NCI-H446 (cell line): ENCODE data around the gene SCN4B.

Experiments
- DNase-seq, 2 experiments: peaks; one replicate each; lab custom pipeline; 2025; lab: John Stamatoyannopoulos, UW

The SCN4B gene

DNA sequence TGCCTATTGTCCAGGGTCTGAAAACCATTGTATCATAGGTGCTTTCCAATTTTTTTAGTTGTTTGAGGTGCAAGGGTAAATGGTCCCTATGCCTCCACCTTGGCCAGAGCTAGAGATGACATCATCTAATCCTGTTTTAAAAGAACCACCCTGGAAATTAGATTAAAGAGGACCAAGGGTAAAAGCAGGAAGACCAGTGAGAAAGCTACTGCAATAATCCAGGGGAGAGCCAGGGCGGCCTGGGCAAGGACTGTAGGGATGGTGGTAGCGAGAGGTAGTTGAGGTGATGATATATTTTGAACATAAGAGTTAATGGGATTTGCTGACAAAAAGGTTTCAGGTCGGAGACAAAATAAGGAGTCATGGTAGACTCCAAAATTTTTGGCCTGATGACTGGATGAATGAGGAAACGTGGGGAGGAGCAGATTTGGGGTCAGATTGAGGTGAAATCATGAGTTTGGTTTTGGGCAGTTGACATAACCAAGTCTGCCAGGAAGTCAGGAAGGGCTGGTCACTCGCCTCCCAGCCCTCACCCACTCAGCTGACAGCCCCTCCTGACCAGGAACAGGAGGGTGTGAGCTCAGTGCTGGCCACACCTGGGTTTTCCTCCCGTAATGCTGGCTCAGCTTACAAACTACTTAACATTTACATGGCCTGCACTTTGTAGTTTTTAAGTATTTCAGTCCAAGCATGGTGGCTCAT is 23.0 kb downstream of the SCN4B start:
- no peak for DNase-seq

DNA sequence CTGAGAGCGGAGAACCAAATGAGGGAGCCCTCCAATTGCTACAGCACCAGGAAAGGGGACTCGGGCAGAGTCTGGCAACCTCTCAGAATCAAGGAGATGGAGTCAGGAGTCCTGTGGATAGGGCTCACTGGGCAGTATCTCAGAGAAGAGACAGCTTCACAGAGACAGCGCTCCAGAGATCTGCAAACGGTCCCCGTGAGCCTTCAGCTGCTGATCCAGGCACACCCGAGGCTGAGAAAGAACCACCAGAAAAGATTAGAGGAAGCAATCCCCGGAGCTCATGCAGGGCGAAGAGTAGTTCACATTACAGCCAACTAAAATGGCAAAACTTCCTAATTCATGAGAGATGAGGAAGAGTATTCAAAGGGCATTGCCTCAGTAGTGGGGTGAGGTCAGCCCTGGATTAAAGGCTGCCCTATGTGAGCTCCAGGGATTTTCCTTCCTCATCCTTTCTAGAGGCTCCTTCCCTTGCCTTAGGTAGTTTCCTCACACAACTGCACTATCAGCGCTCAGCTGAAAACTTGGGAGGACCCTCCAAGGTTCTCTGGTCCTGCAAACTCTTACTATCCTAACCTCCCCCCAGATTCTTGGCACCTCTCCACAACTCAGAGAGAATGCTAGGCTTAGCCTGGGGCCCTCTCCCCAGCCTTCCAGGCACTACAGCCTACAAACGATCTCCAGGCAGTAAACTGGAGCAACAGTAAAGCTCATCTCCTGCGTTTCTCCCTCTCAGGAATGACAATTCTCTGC is 23.7 kb downstream of the SCN4B start:
- no peak for DNase-seq

DNA sequence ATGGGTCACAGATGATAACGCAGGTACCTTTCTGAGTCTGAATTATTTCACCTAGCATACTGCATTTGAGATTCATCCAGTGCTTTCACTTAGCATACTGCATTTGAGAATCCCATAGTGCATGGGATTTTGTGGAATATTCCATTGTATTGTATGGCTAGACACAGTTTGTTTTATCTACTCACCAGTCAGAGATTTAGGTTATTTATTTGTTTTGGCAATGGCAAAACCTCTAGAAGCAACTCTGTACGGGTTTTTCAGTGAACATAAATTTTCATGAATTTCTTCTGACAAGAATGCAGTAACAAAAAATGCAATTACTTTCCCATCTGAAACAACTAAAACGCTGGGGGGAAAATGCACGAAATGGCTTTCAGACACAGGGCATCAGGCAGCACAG is 24.3 kb downstream of the SCN4B start:
- no peak for DNase-seq

DNA sequence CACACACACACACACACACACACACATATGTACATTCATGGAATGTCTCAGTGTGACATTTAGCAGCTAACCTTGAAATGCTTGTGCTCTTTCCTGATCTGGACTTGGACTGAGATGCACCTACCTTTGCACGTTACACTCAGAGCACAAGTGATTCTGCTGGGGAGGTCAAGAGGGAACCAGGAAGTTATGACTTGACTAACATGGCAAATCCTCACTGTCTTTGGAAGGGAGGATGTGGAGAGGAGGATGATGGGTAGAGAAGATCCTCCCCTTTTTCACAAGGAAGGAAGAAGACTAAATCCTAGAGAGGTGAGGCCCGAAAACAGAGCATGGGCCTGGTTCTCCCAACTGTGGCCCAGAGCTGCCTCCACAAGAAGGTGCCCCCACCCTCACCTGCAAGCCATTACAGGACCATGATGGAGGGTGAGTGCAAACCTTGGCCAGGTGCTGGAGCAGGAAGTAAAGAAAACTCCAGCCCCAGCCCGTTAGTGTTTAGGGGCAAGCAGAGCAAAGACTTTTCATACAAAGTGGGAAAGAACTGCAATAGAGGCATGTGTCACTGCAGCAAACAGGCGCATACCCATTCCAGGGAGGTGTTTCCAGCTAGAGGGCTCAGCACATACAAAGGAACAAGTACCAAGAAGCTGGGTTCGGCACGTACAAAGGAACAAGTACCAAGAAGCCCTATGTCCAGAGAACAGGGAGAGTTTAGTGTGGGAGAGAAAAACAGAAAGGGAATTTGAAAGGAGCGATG is 26.4 kb downstream of the SCN4B start:
- DNase-seq: no peak

DNA sequence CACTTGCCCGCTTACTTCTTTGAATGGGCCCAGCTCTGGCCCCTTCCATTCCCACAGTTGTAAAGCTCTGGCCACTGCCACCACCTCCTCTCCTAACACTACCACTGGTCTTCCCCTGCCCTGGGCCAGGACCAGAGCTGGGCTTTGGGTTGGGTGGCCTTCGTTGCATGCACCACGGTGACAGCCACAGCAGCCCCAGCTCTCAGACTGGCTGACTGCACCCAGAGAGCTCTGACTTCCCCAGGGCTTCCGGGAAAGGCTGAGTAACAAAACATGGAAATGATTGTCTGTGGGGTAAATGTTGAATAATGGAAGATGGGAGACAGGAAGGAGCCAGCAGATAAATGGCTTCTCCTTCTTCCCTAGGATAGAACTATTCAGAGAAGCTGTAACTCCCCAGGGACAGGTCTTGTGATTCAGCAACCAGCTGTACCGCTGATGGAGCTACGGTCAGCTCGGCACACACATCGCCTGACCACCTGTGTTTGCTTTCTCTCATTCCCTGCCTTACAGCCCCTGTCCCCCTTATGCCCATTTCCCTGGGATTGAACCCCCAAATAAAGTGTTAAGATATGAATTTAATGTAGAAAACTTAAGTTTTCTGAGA is 27.6 kb downstream of the SCN4B start:
- DNase-seq: no peak

DNA sequence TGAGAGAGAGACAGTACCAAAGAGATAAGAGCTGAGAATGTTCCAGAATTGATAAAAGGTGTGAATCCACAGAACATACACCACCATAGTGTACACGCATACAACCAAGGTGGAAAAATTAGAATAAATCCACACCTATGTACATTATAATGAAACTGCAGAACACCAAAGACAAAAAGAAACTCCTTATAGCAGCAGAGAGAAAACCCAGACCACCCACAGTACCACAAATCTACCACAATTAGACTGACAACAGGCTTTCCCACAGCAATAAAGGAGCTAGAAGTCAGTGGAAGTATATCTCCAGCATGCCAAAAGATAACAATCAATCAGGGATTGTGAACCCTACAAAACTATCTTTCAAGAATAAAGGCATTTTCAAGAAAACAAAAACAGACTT is 31.8 kb downstream of the SCN4B start:
- DNase-seq: no peak

DNA sequence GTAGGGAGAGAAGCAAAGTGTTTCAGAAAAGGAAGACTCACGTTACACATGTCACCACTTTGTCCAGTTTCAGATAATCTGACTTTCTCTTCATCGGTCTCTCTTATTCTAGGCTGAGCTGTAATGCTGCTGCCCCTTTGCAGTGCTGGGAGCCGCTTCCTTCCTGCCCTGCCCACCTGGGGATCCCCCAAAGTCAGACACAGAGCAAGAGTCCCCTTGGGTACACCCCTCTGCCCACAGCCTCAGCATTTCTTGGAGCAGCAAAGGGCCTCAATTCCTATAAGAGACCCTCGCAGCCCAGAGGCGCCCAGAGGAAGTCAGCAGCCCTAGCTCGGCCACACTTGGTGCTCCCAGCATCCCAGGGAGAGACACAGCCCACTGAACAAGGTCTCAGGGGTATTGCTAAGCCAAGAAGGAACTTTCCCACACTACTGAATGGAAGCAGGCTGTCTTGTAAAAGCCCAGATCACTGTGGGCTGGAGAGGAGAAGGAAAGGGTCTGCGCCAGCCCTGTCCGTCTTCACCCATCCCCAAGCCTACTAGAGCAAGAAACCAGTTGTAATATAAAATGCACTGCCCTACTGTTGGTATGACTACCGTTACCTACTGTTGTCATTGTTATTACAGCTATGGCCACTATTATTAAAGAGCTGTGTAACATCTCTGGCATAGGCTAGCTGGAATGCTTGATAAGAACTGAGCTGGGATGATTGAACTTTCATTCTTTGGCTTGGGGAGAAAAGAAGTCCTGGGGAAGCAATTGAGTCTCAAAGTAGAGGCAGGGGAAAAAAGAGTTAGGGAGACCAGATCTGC is 34.6 kb downstream of the SCN4B start:
- no peak for DNase-seq

DNA sequence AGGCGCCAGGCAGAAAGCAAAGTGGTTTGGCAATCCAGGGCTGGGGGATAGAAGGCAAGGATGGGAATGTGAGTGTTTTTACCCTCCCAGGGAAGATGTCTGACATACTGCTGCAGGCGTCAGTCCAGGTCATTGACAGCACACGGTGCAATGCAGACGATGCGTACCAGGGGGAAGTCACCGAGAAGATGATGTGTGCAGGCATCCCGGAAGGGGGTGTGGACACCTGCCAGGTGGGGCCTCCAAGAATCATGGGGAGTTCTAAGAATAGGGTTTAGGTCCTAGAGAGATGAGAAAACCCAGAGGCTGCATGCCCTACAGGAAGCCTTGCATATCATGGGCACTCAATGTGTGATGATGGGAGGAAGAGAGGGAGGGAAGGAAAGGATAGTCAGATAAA is 37.6 kb downstream of the SCN4B start:
- DNase-seq: no peak

DNA sequence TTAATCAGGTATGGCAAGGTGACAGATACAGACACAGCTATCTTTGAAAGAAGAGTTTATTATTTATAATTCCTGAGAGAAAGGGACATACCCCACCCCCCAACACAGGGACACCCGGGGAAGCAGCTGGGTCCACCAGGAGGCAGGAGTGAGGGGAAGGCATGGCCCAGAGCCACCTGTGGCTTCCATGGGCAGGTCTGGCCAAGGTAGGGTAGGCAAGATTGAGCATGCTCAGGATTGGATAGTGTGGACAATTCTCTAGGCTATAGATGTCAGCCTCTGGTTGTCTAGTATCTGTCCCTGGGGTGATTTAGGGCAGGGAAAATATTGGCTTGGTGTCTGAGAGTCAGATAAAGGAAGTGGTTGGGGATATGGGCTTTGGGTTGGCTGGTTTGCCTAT is 38.4 kb downstream of the SCN4B start:
- no peak for DNase-seq

DNA sequence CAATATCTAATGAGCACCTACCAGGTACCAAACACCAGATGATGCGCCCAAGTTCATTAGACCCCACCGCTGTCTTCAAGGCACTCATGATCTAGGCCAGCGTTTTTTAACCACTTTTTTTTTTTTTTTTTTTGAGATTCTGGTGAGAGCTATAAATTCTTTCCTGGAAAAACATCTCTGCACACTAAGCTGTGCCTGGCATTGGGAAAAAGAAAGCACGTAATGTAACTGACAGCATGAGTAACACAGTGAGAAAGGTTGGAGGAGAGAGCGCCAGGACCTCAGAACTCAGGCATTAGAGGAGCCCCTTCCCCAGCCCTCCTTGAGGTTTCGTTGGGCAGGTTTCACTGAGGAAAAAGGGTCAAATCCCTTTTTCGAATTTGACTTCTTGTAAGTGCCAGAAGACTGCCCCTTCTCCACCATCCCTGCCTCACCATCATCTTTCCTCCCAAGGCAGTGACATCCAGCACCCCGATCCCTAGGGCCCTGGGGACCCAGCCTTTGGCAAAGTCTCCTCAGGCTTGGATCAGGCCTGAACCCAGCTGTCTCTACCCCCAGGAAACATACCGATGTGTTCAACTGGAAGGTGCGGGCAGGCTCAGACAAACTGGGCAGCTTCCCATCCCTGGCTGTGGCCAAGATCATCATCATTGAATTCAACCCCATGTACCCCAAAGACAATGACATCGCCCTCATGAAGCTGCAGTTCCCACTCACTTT is 39.8 kb downstream of the SCN4B start:
- DNase-seq: no peak

DNA sequence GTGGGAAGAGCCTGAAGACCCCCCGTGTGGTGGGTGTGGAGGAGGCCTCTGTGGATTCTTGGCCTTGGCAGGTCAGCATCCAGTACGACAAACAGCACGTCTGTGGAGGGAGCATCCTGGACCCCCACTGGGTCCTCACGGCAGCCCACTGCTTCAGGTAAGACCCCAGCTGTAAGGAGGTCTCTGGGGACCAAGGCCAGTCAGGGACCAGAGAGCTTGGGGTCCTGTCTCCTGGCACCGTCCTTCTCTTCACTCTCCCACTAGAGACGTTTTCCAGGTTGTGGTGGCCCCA is 40.9 kb downstream of the SCN4B start:
- no peak for DNase-seq

DNA sequence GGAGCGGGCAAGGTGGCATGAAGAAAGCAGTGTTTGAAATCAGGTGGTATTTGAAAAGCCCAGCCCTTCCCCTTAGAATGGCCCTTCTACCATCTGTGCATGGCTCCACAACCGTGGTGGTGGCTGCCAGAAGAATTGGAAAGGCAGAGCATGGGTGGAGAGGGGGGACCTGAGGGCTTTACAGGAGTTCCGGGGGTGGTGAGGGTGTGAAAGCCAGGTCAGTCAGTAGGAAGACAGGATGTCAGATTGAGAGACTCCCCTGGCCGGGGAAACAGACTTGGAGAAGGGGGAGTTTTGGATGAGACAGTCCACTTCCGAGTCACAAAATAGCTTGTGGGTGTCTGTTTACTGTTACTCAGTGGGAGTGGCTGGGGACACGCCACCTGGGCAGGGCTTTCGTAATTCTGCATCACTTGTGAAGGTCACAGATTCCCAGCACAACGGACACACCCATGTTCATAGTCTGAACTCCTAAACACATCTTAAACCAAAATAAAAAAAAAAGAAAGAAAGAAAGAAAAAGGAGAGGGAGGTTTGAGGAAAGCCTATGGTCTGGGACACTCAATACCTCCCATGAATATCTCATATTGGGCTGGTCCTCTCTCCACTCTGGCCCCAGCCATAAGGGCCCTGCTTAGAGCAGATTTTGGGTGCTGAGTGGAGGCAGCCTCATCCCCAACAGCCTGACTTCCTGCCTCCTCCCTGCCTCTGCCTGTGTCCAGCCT is 41.4 kb downstream of the SCN4B start:
- DNase-seq: no peak

DNA sequence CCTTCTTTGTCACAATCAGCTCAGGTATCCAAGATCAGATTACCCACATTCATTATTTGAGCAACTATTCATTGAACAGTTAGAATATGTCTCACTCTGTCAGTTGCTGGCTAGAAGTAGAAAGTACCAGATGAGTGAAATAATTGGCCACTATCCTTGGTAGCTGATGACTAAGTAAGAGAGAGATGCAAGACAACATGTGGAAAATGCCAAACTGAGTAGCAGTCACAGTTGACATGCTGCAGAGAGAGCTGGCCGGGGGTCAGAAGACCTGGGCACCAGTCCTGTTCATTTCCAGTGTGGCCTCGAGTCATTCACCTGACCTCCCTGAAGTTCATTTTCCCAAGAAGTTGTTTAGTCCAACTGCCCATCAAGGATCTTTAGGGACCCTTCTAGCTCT is 43.4 kb downstream of the SCN4B start:
- DNase-seq: no peak

DNA sequence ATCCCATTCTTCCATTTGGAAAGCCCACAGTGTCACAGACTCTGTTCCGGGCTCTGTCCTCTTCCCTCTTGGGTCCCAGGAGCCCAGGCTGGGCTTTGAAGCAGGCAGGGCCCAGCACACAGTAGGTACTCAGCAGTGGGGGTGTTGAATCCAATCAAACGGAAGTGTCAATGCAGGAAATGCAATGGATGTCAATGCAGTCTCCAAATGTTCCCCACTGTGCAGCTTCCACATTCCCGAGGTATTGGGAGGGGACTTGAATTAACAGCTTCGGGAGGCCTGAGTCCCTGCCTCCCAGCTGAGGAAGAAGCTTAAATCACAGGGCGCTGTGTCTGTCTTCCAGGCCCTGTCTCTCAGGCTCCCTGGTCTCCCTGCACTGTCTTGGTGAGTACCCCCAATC is 44.1 kb downstream of the SCN4B start:
- no peak for DNase-seq

DNA sequence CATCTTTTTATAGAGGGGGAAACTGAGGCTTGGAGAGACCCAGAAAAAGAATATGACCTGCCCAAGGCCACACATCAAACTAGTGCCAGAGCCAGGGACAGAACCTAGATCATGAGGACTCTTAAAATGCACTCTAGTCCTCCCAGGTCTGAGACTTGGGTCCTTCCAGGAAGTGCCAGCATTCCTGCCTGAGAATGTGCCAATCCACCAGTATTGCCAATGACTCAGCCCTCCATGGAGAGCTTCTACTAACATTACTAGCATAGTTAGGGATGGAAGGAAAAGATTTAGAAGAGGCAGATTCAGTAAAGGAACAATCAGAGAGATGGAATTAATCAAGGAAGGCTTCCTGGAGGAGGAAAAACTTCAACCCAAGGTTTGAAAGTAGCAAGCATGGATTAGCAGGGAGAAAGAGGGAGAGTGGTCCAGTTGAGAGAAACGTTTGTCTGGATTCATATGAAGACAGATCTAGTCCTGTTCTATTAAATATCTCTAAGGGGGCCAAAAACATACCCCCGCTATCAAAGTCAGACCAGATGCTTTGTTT is 45.8 kb downstream of the SCN4B start:
- DNase-seq: no peak

DNA sequence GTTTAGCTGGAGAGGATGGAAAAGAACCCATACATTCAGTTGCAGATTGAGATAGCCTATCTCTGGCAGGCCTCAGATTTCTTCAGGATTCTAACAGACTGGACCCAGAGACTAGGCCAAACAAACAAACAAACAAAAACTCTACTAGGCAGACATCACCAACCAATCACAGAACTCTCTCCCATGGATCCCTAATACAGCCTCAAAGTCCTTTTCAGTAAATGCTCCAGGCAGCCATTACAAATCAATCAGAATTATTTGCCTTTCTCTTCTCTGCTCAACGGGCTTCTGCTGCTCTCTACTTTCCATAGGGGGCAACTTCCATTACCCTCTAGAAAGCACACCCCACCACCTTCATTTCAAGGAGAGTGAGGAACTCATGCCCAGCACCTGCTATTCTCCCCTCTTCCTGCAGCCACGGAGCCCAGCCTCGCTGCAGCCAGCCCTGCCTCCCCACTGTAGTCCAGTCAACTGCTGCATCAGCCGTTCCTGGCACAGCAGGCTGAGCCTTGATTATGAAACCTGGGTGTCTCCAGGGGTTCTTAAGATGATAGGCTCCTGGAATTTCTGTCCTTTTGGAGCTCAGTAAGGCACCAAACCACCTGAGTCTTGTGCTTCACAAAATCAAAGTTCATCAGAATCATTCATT is 46.8 kb downstream of the SCN4B start:
- no peak for DNase-seq

DNA sequence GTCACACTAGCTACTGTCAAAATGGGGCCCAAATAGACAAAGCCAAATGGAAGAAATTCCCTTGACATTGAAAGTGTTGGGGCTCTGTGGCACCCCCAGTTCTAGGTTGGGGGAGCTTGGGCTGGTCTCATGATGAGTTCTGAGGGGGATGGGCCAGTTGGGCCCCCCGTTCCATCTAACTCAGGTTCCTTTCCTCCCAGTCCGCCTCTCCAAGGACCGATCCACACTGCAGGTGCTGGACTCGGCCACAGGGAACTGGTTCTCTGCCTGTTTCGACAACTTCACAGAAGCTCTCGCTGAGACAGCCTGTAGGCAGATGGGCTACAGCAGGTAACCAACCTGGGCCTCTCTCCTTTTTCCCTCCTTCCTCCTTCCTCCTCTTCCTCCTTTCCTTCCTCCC is 48.1 kb downstream of the SCN4B start:
- no peak for DNase-seq

DNA sequence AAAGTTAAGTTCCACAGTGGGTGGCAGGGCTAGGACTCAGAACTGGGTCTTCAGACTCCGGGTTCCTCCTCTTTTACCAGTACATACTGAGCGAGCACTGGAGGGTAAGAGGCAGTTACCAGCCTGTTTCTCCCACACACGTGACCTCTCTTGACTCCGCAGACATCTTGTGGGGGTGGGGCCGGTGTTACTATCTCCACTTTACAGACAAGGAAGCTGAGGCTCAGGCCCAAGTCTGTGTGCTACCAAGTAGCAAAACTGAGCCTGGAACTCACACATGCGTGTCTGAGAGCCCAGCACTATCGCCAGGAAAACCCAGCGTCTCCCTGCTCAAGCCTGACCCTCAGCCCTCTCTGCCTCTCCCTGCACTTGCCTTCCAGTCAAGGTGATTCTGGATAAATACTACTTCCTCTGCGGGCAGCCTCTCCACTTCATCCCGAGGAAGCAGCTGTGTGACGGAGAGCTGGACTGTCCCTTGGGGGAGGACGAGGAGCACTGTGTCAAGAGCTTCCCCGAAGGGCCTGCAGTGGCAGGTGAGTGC is 49.8 kb downstream of the SCN4B start:
- DNase-seq: no peak

DNA sequence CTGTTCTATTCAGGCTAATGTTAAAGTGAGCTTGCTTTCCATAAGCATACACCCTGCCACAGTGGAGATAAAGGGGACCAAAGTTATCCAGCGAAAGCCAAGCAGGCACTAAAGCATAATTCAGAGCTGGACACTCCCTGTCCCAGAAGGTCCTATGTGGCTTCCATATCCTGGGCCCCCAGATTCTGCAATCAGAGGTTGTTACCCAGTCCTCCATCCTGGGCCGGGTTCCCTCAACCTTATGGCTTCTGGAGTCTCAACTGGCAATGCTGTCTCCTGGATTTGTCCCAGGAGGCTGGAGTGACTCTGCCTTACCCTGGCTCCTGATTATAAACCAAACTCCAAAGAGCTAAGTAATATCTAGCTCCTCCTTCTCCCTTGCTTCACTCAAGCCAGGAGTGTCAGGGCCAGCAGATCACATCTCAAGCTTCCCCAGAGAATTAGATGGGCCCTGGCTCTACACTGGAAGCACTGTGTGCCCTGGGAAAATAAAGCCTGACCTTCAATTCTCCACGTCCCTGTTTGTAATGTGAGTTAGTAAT is 51.9 kb downstream of the SCN4B start:
- no peak for DNase-seq
